ENCODE results near the gene CDC14A.

Gene CDC14A

DNA sequence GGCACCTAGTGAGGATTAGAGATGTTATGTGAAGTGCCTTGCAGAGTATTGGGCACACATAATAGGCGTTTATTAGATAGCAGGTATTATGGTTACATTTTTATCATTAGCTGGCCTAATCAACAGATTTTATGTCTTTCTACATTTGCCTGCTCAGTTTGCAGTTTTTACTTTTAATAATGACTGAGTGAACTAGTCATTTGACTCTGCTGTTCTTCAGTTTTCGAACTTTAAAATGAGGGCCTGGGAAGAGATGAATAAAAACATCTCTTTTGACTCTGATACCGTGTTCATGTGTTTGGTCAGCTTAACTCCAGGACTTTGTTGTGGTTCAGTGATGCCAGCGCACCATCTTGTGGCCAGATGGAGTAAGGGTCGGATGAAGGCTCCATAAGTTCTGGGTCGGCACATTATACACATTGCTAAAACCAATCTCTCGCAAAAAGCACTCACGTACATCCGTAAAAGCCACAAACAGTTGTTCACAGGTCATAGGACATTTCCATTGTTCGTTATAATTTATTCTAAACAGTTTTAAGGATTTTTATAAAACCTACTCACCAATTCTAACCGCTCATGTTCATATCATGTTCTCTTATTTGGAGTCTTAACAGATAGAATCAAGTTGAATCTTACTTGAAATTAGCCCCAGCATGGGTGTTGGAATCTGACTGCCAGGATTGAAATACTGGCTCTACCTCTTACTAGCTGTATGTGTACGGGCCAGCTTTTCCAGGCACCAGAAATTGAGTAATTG, 107.2 kb downstream of the CDC14A start:
- TF ChIP-seq GATA3 (IDR thresholded peaks at IDR 0.05; ENCODE audit: low read depth, low read length) = no peak
- no peak for TF ChIP-seq GATA2 (IDR thresholded peaks at IDR 0.05; ENCODE audit: low read depth, low read length)

DNA sequence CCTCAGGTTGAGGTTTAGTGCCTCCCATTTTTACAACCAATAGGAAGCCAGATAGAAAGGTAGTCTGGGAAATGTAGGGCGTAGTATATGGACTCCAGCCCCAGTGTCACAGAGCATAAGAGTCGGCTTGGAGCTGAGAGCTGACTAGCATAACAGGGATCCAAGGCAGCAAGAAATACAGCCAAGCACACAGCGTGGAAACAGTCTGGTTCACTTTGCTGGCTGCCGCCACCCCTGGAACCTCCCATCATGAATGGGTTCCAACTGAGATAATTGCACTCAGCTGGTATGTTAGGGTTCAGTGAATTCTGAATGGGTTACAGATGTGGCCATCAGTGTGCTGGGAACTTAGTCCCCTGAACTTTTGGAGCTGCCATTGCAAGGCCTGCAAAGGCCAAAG, 108.9 kb downstream of the CDC14A start:
- no peak for TF ChIP-seq GATA2 (IDR thresholded peaks at IDR 0.05; ENCODE audit: low read depth, low read length)
- no peak for TF ChIP-seq GATA3 (IDR thresholded peaks at IDR 0.05; ENCODE audit: low read depth, low read length)

DNA sequence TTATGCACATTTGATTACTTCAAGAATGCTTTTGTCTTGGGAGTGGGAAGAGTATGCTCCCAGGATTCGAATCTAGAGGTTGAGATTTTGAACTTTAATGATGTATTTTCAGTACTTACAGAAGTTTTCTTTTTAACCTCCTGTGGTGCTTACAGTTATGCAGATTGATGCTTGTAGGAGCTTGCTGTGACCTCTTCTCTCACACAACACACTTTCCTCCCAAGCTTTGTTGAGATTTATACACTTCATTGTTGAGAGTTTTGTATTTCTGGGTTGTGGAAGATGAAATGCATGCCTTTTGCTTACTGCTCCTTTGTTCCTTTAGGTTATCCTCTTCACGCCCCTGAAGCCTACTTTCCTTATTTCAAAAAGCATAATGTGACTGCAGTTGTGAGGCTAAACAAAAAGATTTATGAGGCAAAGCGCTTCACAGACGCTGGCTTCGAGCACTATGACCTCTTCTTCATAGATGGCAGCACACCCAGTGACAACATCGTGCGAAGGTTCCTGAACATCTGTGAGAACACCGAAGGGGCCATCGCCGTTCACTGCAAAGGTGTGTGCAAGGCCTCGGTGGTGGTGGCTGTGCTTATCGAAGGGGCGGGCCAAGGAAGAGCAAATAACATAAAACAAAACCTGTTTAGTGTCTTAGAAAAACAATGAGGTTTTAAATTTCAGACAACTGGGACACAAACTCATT, 110.2 kb downstream of the CDC14A start:
- TF ChIP-seq GATA3 (IDR thresholded peaks at IDR 0.05; ENCODE audit: low read depth, low read length) (no peak), GATA2 (IDR thresholded peaks at IDR 0.05; ENCODE audit: low read depth, low read length) (no peak)

DNA sequence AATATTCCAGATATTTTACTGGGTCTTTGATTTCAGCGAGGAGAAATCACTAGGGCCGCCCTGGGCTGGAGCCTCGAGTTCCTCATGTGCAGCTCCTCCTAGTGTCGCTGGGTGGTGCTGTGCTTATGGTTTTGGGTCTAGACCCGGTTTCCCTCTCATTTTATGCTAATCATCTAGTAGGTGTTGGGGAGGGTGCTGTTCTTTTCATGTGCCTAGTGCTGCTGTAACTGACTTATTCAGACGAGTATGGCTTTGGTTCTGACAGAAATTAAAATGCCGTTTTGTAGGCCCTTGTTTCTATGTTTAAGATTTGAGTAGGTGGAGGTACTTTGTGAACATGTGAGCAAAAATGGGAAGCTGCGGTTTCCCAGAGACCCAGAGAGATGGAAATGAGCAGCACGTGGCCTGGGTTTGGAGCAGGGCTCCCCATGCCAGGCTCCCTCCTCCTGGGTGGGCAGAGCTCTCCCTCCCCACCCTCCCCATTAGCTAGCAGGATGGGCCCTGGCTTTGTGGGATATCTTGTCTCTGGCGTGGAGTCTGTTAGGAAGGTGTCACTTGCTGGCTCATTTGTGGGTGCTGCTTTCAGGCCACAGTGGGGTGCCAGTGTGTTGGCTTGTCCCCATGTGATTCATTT, 111.6 kb downstream of the CDC14A start:
- TF ChIP-seq GATA3 (IDR thresholded peaks at IDR 0.05; ENCODE audit: low read depth, low read length) (no peak), GATA2 (IDR thresholded peaks at IDR 0.05; ENCODE audit: low read depth, low read length) (no peak)

DNA sequence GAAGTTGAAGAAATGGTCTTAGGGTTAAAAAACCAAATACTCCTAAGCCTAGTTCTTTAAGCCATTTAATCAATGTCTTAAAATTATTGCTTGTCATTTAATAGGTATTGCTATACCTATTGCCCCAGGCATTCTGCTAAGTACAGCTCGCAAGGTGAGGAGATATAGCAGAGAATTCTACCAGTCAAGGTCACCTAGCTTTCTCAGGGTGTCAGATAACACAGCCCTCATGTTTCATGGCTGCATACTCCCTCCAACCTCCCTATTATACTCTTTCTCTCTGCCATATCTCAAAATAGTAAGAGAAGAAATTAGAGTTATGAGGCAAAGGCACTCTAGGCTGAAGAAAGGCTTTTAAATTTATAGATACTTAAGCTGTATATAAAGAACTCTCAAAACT, 117.3 kb downstream of the CDC14A start:
- TF ChIP-seq GATA2 (IDR thresholded peaks at IDR 0.05; ENCODE audit: low read depth, low read length) (no peak), GATA3 (IDR thresholded peaks at IDR 0.05; ENCODE audit: low read depth, low read length) (no peak)

DNA sequence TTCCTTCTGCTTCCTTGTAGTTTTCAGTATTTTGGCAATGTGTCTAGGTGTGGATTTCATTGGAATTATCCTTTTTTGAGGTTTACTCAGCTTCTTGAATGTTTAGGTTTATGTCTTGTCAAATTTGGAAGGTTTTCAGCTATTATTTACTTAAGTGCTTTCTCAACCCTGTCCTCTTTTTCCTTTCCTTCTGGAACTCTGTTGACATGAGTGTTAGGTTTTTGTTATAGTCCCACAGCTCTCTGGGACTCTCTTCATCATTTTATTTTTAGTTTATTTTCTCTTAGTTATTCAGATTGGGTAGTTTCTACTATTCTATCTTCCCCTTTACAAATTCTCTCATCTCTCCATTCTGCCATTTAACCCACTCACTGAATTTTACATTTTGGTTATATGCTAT, 122.5 kb downstream of the CDC14A start:
- TF ChIP-seq GATA3 (IDR thresholded peaks at IDR 0.05; ENCODE audit: low read depth, low read length) (no peak), GATA2 (IDR thresholded peaks at IDR 0.05; ENCODE audit: low read depth, low read length) (no peak)

DNA sequence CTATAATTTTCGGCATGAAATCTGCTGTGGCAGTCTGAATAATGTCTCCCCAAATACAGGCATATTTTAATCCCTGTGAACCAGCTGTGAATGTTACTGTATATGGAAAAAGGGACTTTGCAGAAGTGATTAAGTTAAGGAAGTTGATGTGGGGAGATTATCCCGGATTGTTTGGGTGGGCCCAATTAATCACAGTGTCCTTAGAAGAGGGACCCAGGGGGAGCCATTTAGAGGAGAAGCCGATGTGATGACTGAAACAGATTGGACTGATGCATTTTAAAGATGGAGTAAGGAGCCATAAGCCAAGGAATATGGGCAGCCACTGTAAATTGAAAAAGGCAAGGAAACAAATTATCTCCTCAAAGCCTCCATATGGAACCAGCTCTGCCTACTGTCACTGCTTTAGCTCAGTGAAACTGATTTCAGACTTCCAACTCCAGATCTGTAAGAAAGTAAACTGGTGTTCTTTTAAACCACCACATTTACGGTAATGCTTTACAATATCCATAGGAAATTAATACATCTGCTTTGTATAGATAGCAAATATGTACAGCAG, 124.5 kb downstream of the CDC14A start:
- no peak for TF ChIP-seq GATA2 (IDR thresholded peaks at IDR 0.05; ENCODE audit: low read depth, low read length)

DNA sequence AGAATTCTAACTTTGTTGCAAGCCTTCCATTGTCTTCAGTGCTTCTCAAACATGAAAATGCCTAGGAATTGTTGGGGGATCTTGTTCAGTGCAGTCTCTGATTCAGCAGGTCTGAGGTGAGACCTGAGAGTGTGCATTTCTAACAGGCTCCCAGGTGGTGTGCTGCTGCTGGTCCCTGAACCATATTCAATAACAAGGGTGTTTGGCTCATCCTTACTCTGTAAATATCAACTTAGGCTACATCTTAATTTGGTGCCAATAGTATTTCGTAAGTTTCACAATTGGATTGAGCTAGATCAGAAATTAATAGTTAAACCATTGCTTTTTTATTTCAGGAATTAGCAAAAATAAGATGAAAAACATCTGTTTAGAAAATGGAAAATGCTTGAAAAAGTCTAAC, 126.5 kb downstream of the CDC14A start:
- TF ChIP-seq GATA3 (IDR thresholded peaks at IDR 0.05; ENCODE audit: low read depth, low read length) (no peak), GATA2 (IDR thresholded peaks at IDR 0.05; ENCODE audit: low read depth, low read length) (no peak)

DNA sequence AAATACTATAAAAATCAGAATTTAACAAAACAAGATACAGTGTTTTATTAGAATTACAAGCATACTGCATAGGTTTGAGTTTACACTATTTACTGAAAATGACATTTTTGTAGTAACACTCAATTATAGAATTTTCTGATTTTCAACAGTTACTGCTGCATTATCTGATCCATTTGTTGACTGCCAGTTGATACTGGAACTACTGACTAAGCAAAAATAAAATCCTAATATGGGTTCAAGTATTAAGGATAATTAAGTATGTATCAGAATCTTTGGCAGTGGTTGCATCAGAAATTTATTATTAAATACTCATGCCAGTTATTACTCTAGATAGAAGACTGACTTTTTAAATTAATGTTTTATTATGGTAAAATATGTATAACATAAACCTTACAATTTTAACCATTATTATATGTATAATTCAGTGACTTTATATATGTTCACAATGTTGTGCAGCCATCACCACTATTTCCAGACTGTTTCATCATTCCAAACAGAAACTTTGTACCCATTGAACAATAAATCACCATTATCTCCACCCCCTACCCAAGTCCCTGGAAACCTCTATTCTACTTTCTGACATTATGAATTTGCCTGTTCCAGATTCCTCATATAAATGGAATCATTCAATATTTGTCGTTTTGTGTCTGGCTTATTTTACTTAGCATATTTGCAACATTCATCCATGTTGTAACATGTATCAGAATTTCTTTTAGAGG, 127.5 kb downstream of the CDC14A start:
- TF ChIP-seq GATA2 (IDR thresholded peaks at IDR 0.05; ENCODE audit: low read depth, low read length) (no peak), GATA3 (IDR thresholded peaks at IDR 0.05; ENCODE audit: low read depth, low read length) (no peak)

DNA sequence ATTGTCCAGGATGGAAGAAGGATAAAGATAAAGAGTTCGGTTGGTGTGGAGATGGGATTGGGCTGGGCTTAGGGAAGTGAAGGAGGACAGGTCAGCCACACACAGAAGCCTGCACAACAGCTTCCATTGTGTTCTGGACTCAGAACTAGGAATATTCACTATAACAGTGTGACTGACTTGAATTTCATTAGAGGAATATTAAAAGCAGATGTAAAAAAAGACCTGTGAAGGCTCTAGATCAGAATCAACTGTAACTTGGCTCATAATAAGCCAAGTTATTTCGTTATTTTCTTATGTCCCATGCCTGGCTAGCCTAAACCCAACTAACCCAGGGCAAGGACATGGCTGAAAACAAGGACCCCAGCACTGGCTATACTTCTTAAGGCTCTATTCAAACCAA, 129.0 kb downstream of the CDC14A start:
- TF ChIP-seq GATA3 (IDR thresholded peaks at IDR 0.05; ENCODE audit: low read depth, low read length) = no peak
- peak; percentile 59; the same call in 1 of the 2 replicates for TF ChIP-seq GATA2 (IDR thresholded peaks at IDR 0.05; ENCODE audit: low read depth, low read length)

DNA sequence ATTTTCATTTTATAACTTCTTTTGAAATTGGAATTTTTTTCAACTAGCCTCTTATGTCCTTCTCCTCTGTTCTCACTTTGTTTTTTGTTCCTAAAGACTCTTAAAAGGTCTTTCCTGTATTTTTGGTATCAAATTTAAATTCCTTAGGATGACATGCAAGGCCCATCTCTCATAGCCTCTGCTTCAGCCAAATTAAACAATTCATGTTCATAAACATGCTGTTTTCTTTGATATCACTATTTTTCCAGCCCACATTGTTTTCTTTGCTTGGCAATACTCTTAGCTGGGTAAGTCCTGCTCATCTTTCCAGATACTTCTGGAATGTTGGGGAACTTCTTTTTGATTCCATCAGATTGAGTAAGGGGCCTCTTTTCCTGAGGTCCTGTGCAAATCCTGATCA, 129.9 kb downstream of the CDC14A start:
- TF ChIP-seq GATA2 (IDR thresholded peaks at IDR 0.05; ENCODE audit: low read depth, low read length) (no peak), GATA3 (IDR thresholded peaks at IDR 0.05; ENCODE audit: low read depth, low read length) (no peak)

DNA sequence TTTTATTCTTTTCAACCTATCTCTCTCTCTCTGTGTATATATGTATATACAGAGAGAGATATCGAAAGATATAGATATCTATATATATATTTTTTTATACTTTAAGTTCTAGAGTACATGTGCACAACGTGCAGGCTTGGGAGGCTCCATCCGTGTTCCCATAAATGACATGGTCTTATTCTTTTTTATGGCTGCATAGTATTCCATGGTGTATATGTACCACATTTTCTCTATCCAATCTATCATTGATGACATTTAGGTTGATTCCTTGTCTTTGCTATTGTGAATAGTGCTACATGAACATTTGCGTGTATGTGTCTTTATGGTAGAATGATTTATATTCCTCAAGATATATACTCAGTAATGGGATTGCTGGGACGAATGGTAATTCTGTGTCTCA, 130.4 kb downstream of the CDC14A start:
- no peak for TF ChIP-seq GATA3 (IDR thresholded peaks at IDR 0.05; ENCODE audit: low read depth, low read length)
- no peak for TF ChIP-seq GATA2 (IDR thresholded peaks at IDR 0.05; ENCODE audit: low read depth, low read length)

DNA sequence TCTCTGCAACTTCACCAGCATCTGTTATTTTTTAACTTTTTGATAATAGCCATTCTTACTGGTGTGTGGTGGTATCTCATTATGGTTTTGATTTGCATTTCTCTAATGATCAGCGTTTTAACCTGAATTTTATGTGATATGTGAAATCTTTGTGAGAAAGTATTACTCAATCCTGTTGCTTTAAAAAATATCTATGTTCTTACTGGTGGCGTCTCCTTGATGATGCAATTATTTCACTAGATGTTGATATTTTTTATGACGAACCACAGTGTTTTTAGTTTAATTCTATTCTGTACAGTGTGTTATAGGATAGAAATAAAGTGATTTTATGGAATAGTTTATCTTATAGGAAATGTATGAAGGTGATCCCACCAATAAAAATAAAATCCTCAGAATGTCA, 130.9 kb downstream of the CDC14A start:
- TF ChIP-seq GATA3 (IDR thresholded peaks at IDR 0.05; ENCODE audit: low read depth, low read length) (no peak), GATA2 (IDR thresholded peaks at IDR 0.05; ENCODE audit: low read depth, low read length) (no peak)

DNA sequence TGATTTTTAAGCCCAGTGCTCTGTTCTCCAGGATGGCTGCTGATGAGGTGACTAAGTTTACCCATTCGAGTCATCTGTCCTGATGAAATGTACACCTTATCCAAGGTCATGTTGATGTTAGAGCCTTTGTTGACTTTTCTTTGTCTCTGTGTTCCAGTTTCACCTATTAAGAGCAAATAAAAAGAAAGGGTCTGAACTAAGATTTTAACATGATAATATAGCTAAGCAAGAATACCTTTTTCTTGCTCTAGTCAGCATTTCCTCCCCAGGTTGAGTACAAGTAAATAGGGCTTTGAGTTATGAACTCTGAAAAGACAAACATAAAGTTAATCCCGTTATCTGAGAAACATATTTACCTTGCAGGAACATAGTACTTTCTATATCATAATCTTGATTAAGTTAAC, 133.6 kb downstream of the CDC14A start:
- TF ChIP-seq GATA2 (IDR thresholded peaks at IDR 0.05; ENCODE audit: low read depth, low read length) (no peak), GATA3 (IDR thresholded peaks at IDR 0.05; ENCODE audit: low read depth, low read length) (no peak)

Measured in SH-SY5Y (cell line).